ENCODE measurements around the gene LARP1. TPM values are rescaled to one million over a fixed set of nuclear protein-coding genes. Genes with fewer than 3 reads are reported as not detected.
"Not testable (repeated sequence)": the region's sequence is repeated elsewhere in the genome, so short reads cannot be mapped to it uniquely, and the experiment has no call there.

LARP1 gene
- total and polyA plus RNA-seq, 10 of the 15 experiments (the other 5 are each of a cell fraction or from before 2014, with no cell fraction given) = 22.6 to 227 (median 60.8) TPM

DNA sequence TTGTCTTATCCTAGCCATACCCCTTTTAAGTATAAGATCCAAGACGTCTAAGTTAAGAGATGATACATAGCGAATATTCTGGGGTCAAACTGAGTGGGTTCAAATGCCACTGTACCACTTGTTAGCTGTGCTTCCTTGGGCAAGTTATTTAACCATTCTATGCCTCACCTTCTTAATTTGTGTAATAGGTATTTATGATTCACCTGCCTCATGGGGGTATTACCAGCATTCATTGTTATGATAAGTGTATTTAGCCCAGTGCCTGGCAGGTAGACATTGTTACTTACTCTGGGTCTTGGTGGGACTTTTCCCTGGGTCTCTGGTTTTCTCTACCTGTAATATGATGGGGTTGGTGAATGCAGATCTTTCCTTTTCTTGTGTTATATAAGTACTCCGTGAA is 3.8 kb downstream of the LARP1 start:
- Histone ChIP-seq H3K27ac (ENCODE audit: control insufficient read depth, insufficient read depth) (peak overlapping the region; percentile 62), H3K4me3 (peak overlapping the region; percentile 70), H3K9me3 (replicated peaks; ENCODE audit: control insufficient read depth, insufficient read depth, low read length) (no peaks in the 10 kb centered on the region), H3K4me1 (ENCODE audit: control insufficient read depth, insufficient read depth, low read length) (peaks cover 28% of the 10 kb centered on the region), H2AFZ (ENCODE audit: control insufficient read depth, low read depth, low read length) (no peak overlapping the region), H3K79me2 (ENCODE audit: control insufficient read depth, insufficient read depth, low read length) (peaks cover 93% of the 10 kb centered on the region), H3K4me2 (ENCODE audit: control insufficient read depth, insufficient read depth) (peak overlapping the region; percentile 98), H3K36me3 (ENCODE audit: control insufficient read depth in 2 of 2, insufficient read depth in 2 of 2, low read length in 1 of 2) (peaks cover 0 to 2% of the 10 kb centered on the region in 2 experiments; a peak in 3 of 4 replicates), H4K20me1 (ENCODE audit: control insufficient read depth, insufficient read depth) (peaks cover 7% of the 10 kb centered on the region; the same call in 1 of the 2 replicates), H3K9ac (ENCODE audit: control insufficient read depth, insufficient read depth, low read length) (peak overlapping the region; percentile 63), H3K27me3 (replicated peaks in 1 of 2; ENCODE audit: control insufficient read depth in 2 of 2, insufficient read depth in 2 of 2, low read length in 1 of 2) (no peaks in the 10 kb centered on the region)
- BruUV-seq (replicated peaks) = TSS peak; percentile 46
- FAIRE-seq (no peak), DNase-seq (ENCODE audit: low read depth, low spot score) (no peak), ATAC-seq (no peak)
- SMC1A ChIA-PET (ENCODE audit: uncharacterized antibody, unreplicated experiment) = interaction anchor here (1.3 to 3.6 kb wide), 4 partner anchors 10 to 52 kb away, joined by 3 to 33 read pairs (median 5); no protein-coding TSS in a partner anchor
- TF ChIP-seq LARP7 (IDR thresholded peaks at IDR 0.05) (no peak), PML (IDR thresholded peaks at IDR 0.05; ENCODE audit: low read length) (no peak), POLR2A (IDR thresholded peaks at IDR 0.05; ENCODE audit: low read depth, low read length) (no peak)
- 16% methylated on average over 3 of the region's 3 CpGs for WGBS (ENCODE audit: insufficient coverage, insufficient replicate concordance, low lambda C conversion rate, missing lambda C conversion rate)
- POLR2A ChIA-PET = interaction anchor here (1.1 to 2.2 kb wide), 5 partner anchors 9 to 101 kb away, joined by 3 to 9 read pairs (median 3); no protein-coding TSS in a partner anchor
- in situ Hi-C loops (cut with MboI) (no loop called here), intact Hi-C loops (cut with micrococcal nuclease; ENCODE audit: unreplicated experiment) (loop anchor here (5.0 to 10.0 kb wide), 3 partner anchors 53 to 254 kb away; no protein-coding TSS in a partner anchor)
- RAD21 ChIA-PET (ENCODE audit: unreplicated experiment) = interaction anchor here (1.1 to 3.8 kb wide), 3 partner anchors 10 to 52 kb away, joined by 3 to 14 read pairs (median 3); no protein-coding TSS in a partner anchor
- CTCF ChIA-PET = interaction anchor here (1.1 to 1.8 kb wide), 3 partner anchors 28 to 109 kb away, joined by 3 to 6 read pairs (median 4); no protein-coding TSS in a partner anchor

DNA sequence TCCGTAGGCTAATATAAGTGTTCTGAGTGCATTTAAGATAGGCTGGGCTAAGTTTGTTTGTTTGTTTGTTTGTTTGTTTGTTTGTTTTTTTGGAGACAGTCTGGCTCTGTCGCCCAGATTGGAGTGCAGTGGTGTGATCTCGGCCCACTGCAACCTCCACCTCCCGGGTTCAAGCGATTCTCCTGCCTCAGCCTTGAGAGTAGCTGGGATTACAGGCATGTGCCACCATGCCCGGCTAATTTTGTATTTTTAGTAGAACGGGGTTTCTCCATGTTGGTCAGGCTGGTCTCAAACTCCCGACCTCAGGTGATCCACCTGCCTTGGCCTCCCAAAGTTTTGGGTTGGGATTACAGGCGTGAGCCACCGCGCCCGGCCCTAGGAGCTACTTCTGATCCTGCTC is 4.7 kb downstream of the LARP1 start:
- SMC1A ChIA-PET (ENCODE audit: uncharacterized antibody, unreplicated experiment) = interaction anchor here (0.7 to 3.6 kb wide), 6 partner anchors 9 to 109 kb away, joined by 3 to 33 read pairs (median 3); no protein-coding TSS in a partner anchor
- RAD21 ChIA-PET (ENCODE audit: unreplicated experiment) = interaction anchor here (1.0 to 3.8 kb wide), 2 partner anchors 9 to 109 kb away, joined by 3 to 14 read pairs; no protein-coding TSS in a partner anchor
- FAIRE-seq; in situ Hi-C loops (cut with MboI); BruUV-seq (replicated peaks); H3K36me3 ChIP-seq (ENCODE audit: control insufficient read depth in 2 of 2, insufficient read depth in 2 of 2, low read length in 1 of 2); H4K20me1 ChIP-seq (ENCODE audit: control insufficient read depth, insufficient read depth); DNase-seq (ENCODE audit: low read depth, low spot score); H3K9me3 ChIP-seq (replicated peaks; ENCODE audit: control insufficient read depth, insufficient read depth, low read length); H2AFZ ChIP-seq (ENCODE audit: control insufficient read depth, low read depth, low read length); ATAC-seq; H3K27me3 ChIP-seq (replicated peaks in 1 of 2; ENCODE audit: control insufficient read depth in 2 of 2, insufficient read depth in 2 of 2, low read length in 1 of 2): not testable (repeated sequence)
- peaks cover 93% of the 10 kb centered on the region for H3K79me2 ChIP-seq (ENCODE audit: control insufficient read depth, insufficient read depth, low read length)
- peak overlapping the region; percentile 62 for H3K27ac ChIP-seq (ENCODE audit: control insufficient read depth, insufficient read depth)
- TF ChIP-seq HDGF (IDR thresholded peaks at IDR 0.05) = 0 out of 2 replicates have a peak, but pooled peaks have one; percentile 50
- 23% methylated on average over 12 of the region's 12 CpGs for WGBS (ENCODE audit: insufficient coverage, insufficient replicate concordance, low lambda C conversion rate, missing lambda C conversion rate)
- H3K4me2 ChIP-seq (ENCODE audit: control insufficient read depth, insufficient read depth) = peak overlapping the region; percentile 98
- CTCF ChIA-PET = interaction anchor here (1.8 kb wide), 1 partner anchor 110 kb away, joined by 6 read pairs; no protein-coding TSS in a partner anchor
- H3K4me1 ChIP-seq (ENCODE audit: control insufficient read depth, insufficient read depth, low read length) = peaks cover 25% of the 10 kb centered on the region
- POLR2A ChIA-PET = interaction anchor here (2.2 kb wide), 1 partner anchor 11 kb away, joined by 9 read pairs; no protein-coding TSS in a partner anchor
- peak overlapping the region; percentile 58 for H3K9ac ChIP-seq (ENCODE audit: control insufficient read depth, insufficient read depth, low read length)
- H3K4me3 ChIP-seq = peak overlapping the region; percentile 70
- intact Hi-C loops (cut with micrococcal nuclease; ENCODE audit: unreplicated experiment) = loop anchor here (5.0 to 10.0 kb wide), 3 partner anchors 52 to 255 kb away; no protein-coding TSS in a partner anchor

All from GM12878 (cell line).